ENCODE measurements around the gene AKT3.

Gene AKT3

DNA sequence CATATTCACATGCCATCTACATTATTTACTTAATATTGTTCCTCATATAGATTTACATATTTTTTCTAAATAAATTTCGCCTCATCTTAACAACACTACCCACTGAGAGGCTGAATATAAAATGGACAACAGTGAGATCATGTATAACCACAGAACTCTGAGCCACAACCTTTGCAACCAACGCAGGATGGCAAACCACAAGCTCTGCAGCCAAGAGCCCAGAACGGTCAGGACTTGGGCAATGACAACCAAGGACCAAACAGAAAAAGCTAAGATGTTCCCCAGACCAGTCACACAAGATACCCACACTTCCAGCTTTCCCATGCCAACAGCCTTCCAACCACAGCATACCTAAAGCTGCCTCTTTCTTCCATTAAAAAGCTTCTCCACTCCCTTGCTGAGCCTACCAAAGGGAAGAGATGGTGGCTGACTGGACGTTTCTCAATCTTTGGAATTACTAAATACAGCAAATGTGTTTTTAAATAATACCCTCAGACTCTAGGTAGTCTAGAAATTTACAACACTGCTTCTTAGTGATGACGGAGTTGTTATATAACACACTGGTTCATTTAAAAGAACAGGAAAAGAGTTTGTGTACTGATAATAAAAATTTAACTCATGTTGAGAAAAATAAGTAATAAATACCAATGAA, 117.9 kb downstream of the AKT3 start:
- no peaks in the 10 kb centered on the region for H3F3A ChIP-seq (ENCODE audit: low read depth)
- H3K4me1 ChIP-seq (ENCODE audit: insufficient read depth, low read length, poor library complexity, severe bottlenecking): no peaks in the 10 kb centered on the region
- no peak overlapping the region for H3K4me3 ChIP-seq (ENCODE audit: low read length, poor library complexity, severe bottlenecking)
- H4K20me1 ChIP-seq (ENCODE audit: insufficient read depth, low read length, poor library complexity, severe bottlenecking): no peaks in the 10 kb centered on the region
- H3K9ac ChIP-seq (ENCODE audit: low read depth, low read length, poor library complexity, severe bottlenecking): no peak overlapping the region
- no peaks in the 10 kb centered on the region for H3K79me2 ChIP-seq (ENCODE audit: insufficient read depth, low read length)
- no peaks in the 10 kb centered on the region for H3K9me2 ChIP-seq (replicated peaks; ENCODE audit: low read depth, low read length)
- H3K4me2 ChIP-seq (ENCODE audit: low read depth, low read length, poor library complexity, severe bottlenecking): no peak overlapping the region
- no peaks in the 10 kb centered on the region for H3K9me3 ChIP-seq (ENCODE audit: insufficient read depth, low read depth, low read length)
- H3K27me3 ChIP-seq (ENCODE audit: insufficient read depth, low read length, poor library complexity, severe bottlenecking): no peaks in the 10 kb centered on the region
- no peak overlapping the region for H2AFZ ChIP-seq (ENCODE audit: low read length)
- no peak for TF ChIP-seq EZH2phosphoT487 (IDR thresholded peaks at IDR 0.05; ENCODE audit: borderline replicate concordance)
- TF ChIP-seq, protein P1, sequence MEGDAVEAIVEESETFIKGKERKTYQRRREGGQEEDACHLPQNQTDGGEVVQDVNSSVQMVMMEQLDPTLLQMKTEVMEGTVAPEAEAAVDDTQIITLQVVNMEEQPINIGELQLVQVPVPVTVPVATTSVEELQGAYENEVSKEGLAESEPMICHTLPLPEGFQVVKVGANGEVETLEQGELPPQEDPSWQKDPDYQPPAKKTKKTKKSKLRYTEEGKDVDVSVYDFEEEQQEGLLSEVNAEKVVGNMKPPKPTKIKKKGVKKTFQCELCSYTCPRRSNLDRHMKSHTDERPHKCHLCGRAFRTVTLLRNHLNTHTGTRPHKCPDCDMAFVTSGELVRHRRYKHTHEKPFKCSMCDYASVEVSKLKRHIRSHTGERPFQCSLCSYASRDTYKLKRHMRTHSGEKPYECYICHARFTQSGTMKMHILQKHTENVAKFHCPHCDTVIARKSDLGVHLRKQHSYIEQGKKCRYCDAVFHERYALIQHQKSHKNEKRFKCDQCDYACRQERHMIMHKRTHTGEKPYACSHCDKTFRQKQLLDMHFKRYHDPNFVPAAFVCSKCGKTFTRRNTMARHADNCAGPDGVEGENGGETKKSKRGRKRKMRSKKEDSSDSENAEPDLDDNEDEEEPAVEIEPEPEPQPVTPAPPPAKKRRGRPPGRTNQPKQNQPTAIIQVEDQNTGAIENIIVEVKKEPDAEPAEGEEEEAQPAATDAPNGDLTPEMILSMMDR (conservative IDR thresholded peaks at IDR 0.05; ENCODE audit: low read length): no peak
- no peaks in the 10 kb centered on the region for H3K36me3 ChIP-seq (ENCODE audit: insufficient read depth, low read length)

DNA sequence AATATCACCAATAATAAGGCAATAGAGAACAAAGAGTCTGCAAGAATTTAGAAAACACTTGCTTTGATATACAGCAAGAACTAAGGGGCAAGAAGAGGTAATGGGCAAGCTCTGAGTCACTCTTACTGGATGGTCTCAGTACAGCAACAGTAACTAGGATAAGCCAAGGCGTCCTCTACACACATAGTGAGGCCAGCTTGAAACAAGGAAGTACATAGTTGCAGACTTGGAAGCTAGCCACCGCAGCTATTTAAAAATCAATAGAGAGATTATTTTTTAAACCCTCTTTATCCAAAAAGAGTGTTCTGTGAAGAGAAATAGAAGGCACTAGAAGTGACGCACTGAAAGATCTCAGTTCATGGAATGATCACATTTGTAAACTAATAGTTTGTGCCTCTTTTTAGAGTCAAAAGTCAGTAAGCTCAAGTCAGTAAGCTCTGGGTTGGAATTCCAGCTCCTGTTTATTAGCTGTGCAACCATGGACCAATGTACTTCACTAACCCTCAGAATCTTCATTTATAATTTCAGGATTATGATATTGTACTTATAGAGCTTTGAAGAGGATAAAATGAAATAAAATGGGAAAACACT, 118.6 kb downstream of the AKT3 start:
- Histone ChIP-seq H3K9me3 (ENCODE audit: insufficient read depth, low read depth, low read length) (no peaks in the 10 kb centered on the region), H3K4me2 (ENCODE audit: low read depth, low read length, poor library complexity, severe bottlenecking) (no peak overlapping the region), H3K4me3 (ENCODE audit: low read length, poor library complexity, severe bottlenecking) (no peak overlapping the region), H3K27me3 (ENCODE audit: insufficient read depth, low read length, poor library complexity, severe bottlenecking) (no peaks in the 10 kb centered on the region), H3K4me1 (ENCODE audit: insufficient read depth, low read length, poor library complexity, severe bottlenecking) (no peaks in the 10 kb centered on the region), H4K20me1 (ENCODE audit: insufficient read depth, low read length, poor library complexity, severe bottlenecking) (no peaks in the 10 kb centered on the region), H3K79me2 (ENCODE audit: insufficient read depth, low read length) (no peaks in the 10 kb centered on the region), H3F3A (ENCODE audit: low read depth) (no peaks in the 10 kb centered on the region), H3K9ac (ENCODE audit: low read depth, low read length, poor library complexity, severe bottlenecking) (no peak overlapping the region), H3K36me3 (ENCODE audit: insufficient read depth, low read length) (no peaks in the 10 kb centered on the region), H3K9me2 (replicated peaks; ENCODE audit: low read depth, low read length) (no peaks in the 10 kb centered on the region), H2AFZ (ENCODE audit: low read length) (no peak overlapping the region)
- TF ChIP-seq EZH2phosphoT487 (IDR thresholded peaks at IDR 0.05; ENCODE audit: borderline replicate concordance): no peak

DNA sequence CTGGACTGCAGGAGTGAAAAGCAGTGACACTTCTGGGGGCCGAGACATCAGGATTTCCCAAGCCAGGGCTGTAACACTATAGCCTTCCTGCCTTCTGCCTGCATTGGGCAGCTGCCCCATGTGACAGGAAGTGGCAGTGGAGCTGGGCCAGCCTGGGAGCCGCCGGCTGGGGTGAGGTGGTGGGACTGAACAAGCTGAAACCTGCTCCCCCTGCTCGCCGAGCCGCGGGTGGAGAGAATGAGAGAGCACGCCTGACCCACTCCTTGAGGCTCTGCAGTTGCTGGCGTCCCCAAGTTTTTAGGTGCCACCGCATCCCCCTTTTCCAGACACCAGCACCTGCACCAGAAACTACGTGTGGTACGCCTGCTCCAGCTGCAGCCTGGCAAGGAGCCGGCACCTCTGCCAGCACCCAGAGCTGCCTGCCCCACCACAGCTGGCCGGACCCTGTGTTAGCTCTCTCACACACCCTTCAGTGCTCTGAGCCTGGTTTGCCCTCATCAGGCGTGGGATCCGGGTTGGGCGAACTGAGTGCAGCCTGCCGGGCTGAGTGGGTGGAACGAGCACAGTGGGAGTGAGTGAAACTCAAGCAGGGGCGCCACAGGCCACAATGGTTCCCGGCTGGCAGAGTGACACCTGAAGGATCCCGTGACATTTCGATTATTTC, 119.4 kb downstream of the AKT3 start:
- Histone ChIP-seq H3F3A (ENCODE audit: low read depth) (no peaks in the 10 kb centered on the region), H3K9ac (ENCODE audit: low read depth, low read length, poor library complexity, severe bottlenecking) (no peak overlapping the region), H3K4me1 (ENCODE audit: insufficient read depth, low read length, poor library complexity, severe bottlenecking) (no peaks in the 10 kb centered on the region), H2AFZ (ENCODE audit: low read length) (no peak overlapping the region), H3K36me3 (ENCODE audit: insufficient read depth, low read length) (no peaks in the 10 kb centered on the region), H4K20me1 (ENCODE audit: insufficient read depth, low read length, poor library complexity, severe bottlenecking) (no peaks in the 10 kb centered on the region), H3K4me2 (ENCODE audit: low read depth, low read length, poor library complexity, severe bottlenecking) (no peak overlapping the region), H3K9me3 (ENCODE audit: insufficient read depth, low read depth, low read length) (no peaks in the 10 kb centered on the region), H3K79me2 (ENCODE audit: insufficient read depth, low read length) (no peaks in the 10 kb centered on the region), H3K4me3 (ENCODE audit: low read length, poor library complexity, severe bottlenecking) (no peak overlapping the region), H3K9me2 (replicated peaks; ENCODE audit: low read depth, low read length) (no peaks in the 10 kb centered on the region), H3K27me3 (ENCODE audit: insufficient read depth, low read length, poor library complexity, severe bottlenecking) (no peaks in the 10 kb centered on the region)
- TF ChIP-seq EZH2phosphoT487 (IDR thresholded peaks at IDR 0.05; ENCODE audit: borderline replicate concordance): no peak
- TF ChIP-seq, protein P1 (conservative IDR thresholded peaks at IDR 0.05; ENCODE audit: low read length): no peak
